WTC11 (cell line): ENCODE results near the gene AKR7A2. TPM values are rescaled to one million over a fixed set of nuclear protein-coding genes. Genes with fewer than 3 reads are reported as not detected.

ENCODE experiments used
- ATAC-seq: fragments of 200-7000 bp; cut with Tn5 transposase; 2 replicates; pipeline ENCODE4 v1.10.0; 2021; ENCODE audit warnings: mild to moderate bottlenecking, moderate library complexity
- CTCF ChIA-PET: fragments of 300-600 bp; sonication (Branson Sonifier 250); formaldehyde crosslinking; loops from one replicate; lab custom pipeline; 2021; ENCODE audit warnings: antibody characterized with exemption; lab: Charles Lee
- POLR2A ChIA-PET: fragments of 350-600 bp; sonication (Branson Sonifier 250); formaldehyde crosslinking; loops from one replicate; lab custom pipeline; 2021; ENCODE audit warnings: antibody characterized with exemption; lab: Charles Lee
- DNase-seq: peaks from one replicate; pipeline ENCODE4 v3.0.0; 2021; ENCODE audit warnings: low spot score
- H3K27ac Mint-ChIP-seq: 2 replicates; pipeline ENCODE4 v1.8.0; 2021; ENCODE audit warnings: mixed read lengths
- H3K27me3 Mint-ChIP-seq: 2 replicates; pipeline ENCODE4 v1.8.0; 2021; ENCODE audit warnings: low read depth, mild to moderate bottlenecking, moderate library complexity, mixed read lengths
- H3K36me3 Mint-ChIP-seq: 2 replicates; pipeline ENCODE4 v1.8.0; 2021; ENCODE audit warnings: mixed read lengths
- H3K4me1 Mint-ChIP-seq: 2 replicates; pipeline ENCODE4 v1.8.0; 2022; ENCODE audit warnings: mixed read lengths
- H3K4me3 Mint-ChIP-seq: 2 replicates; pipeline ENCODE4 v1.8.0; 2021; ENCODE audit warnings: mild to moderate bottlenecking, moderate library complexity, mixed read lengths
- H3K9me3 Mint-ChIP-seq: 2 replicates; pipeline ENCODE4 v1.8.0; 2021; ENCODE audit warnings: mixed read lengths
- AFF4 ChIP-seq: sonication (generic); formaldehyde crosslinking; IDR thresholded peaks from 2 replicates; pipeline ENCODE4 v1.8.1; 2023; ENCODE audit warnings: mild to moderate bottlenecking, missing genetic modification reagents, borderline replicate concordance
- ARID4B ChIP-seq: sonication (generic); formaldehyde crosslinking; IDR thresholded peaks from 2 replicates; pipeline ENCODE4 v1.8.0; 2023; ENCODE audit warnings: missing genetic modification reagents, mild to moderate bottlenecking, borderline replicate concordance
- ATF3 ChIP-seq: sonication (generic); formaldehyde crosslinking; conservative IDR thresholded peaks from 2 replicates; pipeline ENCODE4 v1.8.1; 2022; ENCODE audit warnings: mild to moderate bottlenecking, missing genetic modification reagents
- CREM ChIP-seq: sonication (generic); formaldehyde crosslinking; IDR thresholded peaks from 2 replicates; pipeline ENCODE4 v1.8.1; 2022; ENCODE audit warnings: mild to moderate bottlenecking, missing genetic modification reagents, moderate library complexity
- GRHL2 ChIP-seq: fragments of 250-450 bp; sonication (Bioruptor Pico); IDR thresholded peaks from 2 replicates; pipeline ENCODE4 v1.8.0; 2022; ENCODE audit warnings: mild to moderate bottlenecking, moderate library complexity; ENCODE audit not compliant: insufficient replicate concordance, severe bottlenecking
- GTF2I ChIP-seq: fragments of 250-450 bp; sonication (Bioruptor Pico); conservative IDR thresholded peaks from 2 replicates; pipeline ENCODE4 v1.4.0; 2021; ENCODE audit warnings: mild to moderate bottlenecking
- IRF1 ChIP-seq: sonication (generic); formaldehyde crosslinking; IDR thresholded peaks from 2 replicates; pipeline ENCODE4 v1.8.0; 2023; ENCODE audit warnings: missing genetic modification reagents
- MXD4 ChIP-seq: fragments of 250-450 bp; sonication (Bioruptor Pico); IDR thresholded peaks from 2 replicates; pipeline ENCODE4 v1.8.0; 2021; ENCODE audit warnings: mild to moderate bottlenecking, moderate library complexity, borderline replicate concordance
- MYBL2 ChIP-seq: sonication (generic); formaldehyde crosslinking; IDR thresholded peaks from 2 replicates; pipeline ENCODE4 v1.8.1; 2023; ENCODE audit warnings: mild to moderate bottlenecking, moderate library complexity, missing genetic modification reagents
- NFATC4 ChIP-seq: fragments of 250-450 bp; sonication (Bioruptor Pico); IDR thresholded peaks from 2 replicates; pipeline ENCODE4 v1.9.0; 2021; ENCODE audit warnings: mild to moderate bottlenecking
- PRRX2 ChIP-seq: fragments of 250-450 bp; sonication (Bioruptor Pico); IDR thresholded peaks from 2 replicates; pipeline ENCODE4 v1.8.0; 2021; ENCODE audit warnings: mild to moderate bottlenecking
- SP1 ChIP-seq: sonication (generic); formaldehyde crosslinking; conservative IDR thresholded peaks from 2 replicates; pipeline ENCODE4 v1.8.1; 2022; ENCODE audit warnings: missing genetic modification reagents
- TEAD1 ChIP-seq: sonication (generic); formaldehyde crosslinking; IDR thresholded peaks from 2 replicates; pipeline ENCODE4 v1.8.0; 2022; ENCODE audit warnings: mild to moderate bottlenecking, missing genetic modification reagents
- TP53 ChIP-seq: sonication (generic); formaldehyde crosslinking; IDR thresholded peaks from 2 replicates; pipeline ENCODE4 v1.8.1; 2023; ENCODE audit warnings: mild to moderate bottlenecking, missing genetic modification reagents
- USF2 ChIP-seq: sonication (generic); formaldehyde crosslinking; IDR thresholded peaks from 2 replicates; pipeline ENCODE4 v1.8.1; 2023; ENCODE audit warnings: mild to moderate bottlenecking, missing genetic modification reagents, moderate library complexity
- ZBTB21 ChIP-seq: sonication (generic); formaldehyde crosslinking; IDR thresholded peaks from 2 replicates; pipeline ENCODE4 v1.8.1; 2023; ENCODE audit warnings: mild to moderate bottlenecking, missing genetic modification reagents, borderline replicate concordance
- ZNF219 ChIP-seq: sonication (generic); formaldehyde crosslinking; IDR thresholded peaks from 2 replicates; pipeline ENCODE4 v1.8.0; 2023; ENCODE audit warnings: missing genetic modification reagents, mild to moderate bottlenecking, borderline replicate concordance
- ZNF396 ChIP-seq: fragments of 250-450 bp; sonication (Bioruptor Pico); IDR thresholded peaks from 2 replicates; pipeline ENCODE4 v1.8.0; 2021; ENCODE audit warnings: mild to moderate bottlenecking, moderate library complexity, borderline replicate concordance
- ZNF423 ChIP-seq: fragments of 250-450 bp; sonication (Bioruptor Pico); IDR thresholded peaks from 2 replicates; pipeline ENCODE4 v2.1.2; 2022; ENCODE audit warnings: mild to moderate bottlenecking, moderate library complexity
- ZNF425 ChIP-seq: fragments of 250-450 bp; sonication (Bioruptor Pico); conservative IDR thresholded peaks from 2 replicates; pipeline ENCODE4 v1.9.0; 2021; ENCODE audit warnings: mild to moderate bottlenecking
- total RNA-seq: library from RNA; stranded (reverse); gene quantifications from 3 replicates; pipeline ENCODE4 v1.2.3, GENCODE V29; 2021

Gene AKR7A2
- total RNA-seq, 1 experiment from 2014 or later: 43.4 TPM

GRCh38 chr1:19357299-19357986 is 45.5 kb upstream of the AKR7A2 start (continued):
- TF ChIP-seq MXD4 (CRISPR knock-in tag) (no peak), ZNF423 (CRISPR knock-in tag) (no peak), ARID4B (no peak), USF2 (no peak), ZBTB21 (CRISPR knock-in tag) (no peak)
- TF ChIP-seq, all 79 proteins: peak for 0

- Mint-ChIP-seq H3K27ac (no peak overlapping the region), H3K27me3 (no peaks in the 10 kb centered on the region), H3K9me3 (no peaks in the 10 kb centered on the region), H3K4me1 (peaks cover 39% of the 10 kb centered on the region), H3K36me3 (peaks cover 42% of the 10 kb centered on the region), H3K4me3 (no peak overlapping the region)
- DNase-seq (no peak), ATAC-seq (no peak)
- CTCF ChIA-PET: interaction anchor here (0.6 to 1.2 kb wide), 3 partner anchors 37 to 327 kb away, joined by 3 to 6 read pairs (median 5); no protein-coding TSS in a partner anchor
- TF ChIP-seq ZNF219 (CRISPR knock-in tag) (no peak), IRF1 (CRISPR knock-in tag) (no peak), MYBL2 (CRISPR knock-in tag) (no peak), GTF2I (no peak), PRRX2 (CRISPR knock-in tag) (no peak), TEAD1 (no peak), CREM (no peak), TP53 (no peak), ZNF396 (CRISPR knock-in tag) (no peak)
- POLR2A ChIA-PET: no interaction called here
Observed at GRCh38 chr1:19356266-19356665, 44.3 kb upstream of the AKR7A2 start.

- Mint-ChIP-seq H3K36me3 (peaks cover 49% of the 10 kb centered on the region), H3K27ac (peak overlapping the region; percentile 61), H3K27me3 (no peaks in the 10 kb centered on the region), H3K4me1 (peaks cover 31% of the 10 kb centered on the region), H3K9me3 (no peaks in the 10 kb centered on the region), H3K4me3 (peak overlapping the region; percentile 12; the same call in 1 of the 2 replicates)
- no peak for ATAC-seq
- TF ChIP-seq AFF4 (CRISPR knock-in tag) (no peak), ATF3 (CRISPR knock-in tag) (no peak), PRRX2 (CRISPR knock-in tag) (no peak), SP1 (CRISPR knock-in tag) (no peak), NFATC4 (CRISPR knock-in tag) (no peak), ZNF425 (CRISPR knock-in tag) (no peak), ZNF219 (CRISPR knock-in tag) (no peak), GRHL2 (CRISPR knock-in tag) (no peak)
- ChIA-PET POLR2A (interaction anchor here (0.8 to 0.9 kb wide), 2 partner anchors 9 to 13 kb away, joined by 3 read pairs; no protein-coding TSS in a partner anchor), CTCF (interaction anchor here (0.7 to 3.7 kb wide), 14 partner anchors 10 to 299 kb away, joined by 3 to 21 read pairs (median 6); no protein-coding TSS in a partner anchor)
- no peak for DNase-seq
Observed at GRCh38 chr1:19354531-19354981, 42.6 kb upstream of the AKR7A2 start.
